SK-N-SH (cell line): Measurements from ENCODE around the gene PODN. TPM values are rescaled to one million over a fixed set of nuclear protein-coding genes. Genes with fewer than 3 reads are reported as not detected.

ENCODE experiments used
- CTCF ChIA-PET: fragments of 300-600, 350-600 bp; formaldehyde crosslinking; extraction: SDS; loops from one replicate; lab custom pipeline; 2021; lab: Yijun Ruan, JAX
- POLR2A ChIA-PET: fragments of 350-600 bp; sonication (Branson Sonifier 250); formaldehyde crosslinking; extraction: SDS; loops from one replicate; lab custom pipeline; 2020; ENCODE audit warnings: antibody characterized with exemption, inconsistent platforms; lab: Yijun Ruan, JAX
- DNase-seq: peaks from one replicate; pipeline ENCODE4 v3.0.0; 2012
- H2AFZ ChIP-seq: fragments of 200-600 bp; sonication (generic); 2 replicates; pipeline ENCODE4 v1.8.1; 2016; ENCODE audit warnings: antibody characterized with exemption, mild to moderate bottlenecking, low read depth
- H3F3A ChIP-seq: fragments of 200-600 bp; sonication (generic); replicated peaks from 2 replicates; pipeline ENCODE3; 2016; ENCODE audit warnings: antibody characterized with exemption, mild to moderate bottlenecking; ENCODE audit not compliant: insufficient read depth
- H3K27ac ChIP-seq, 2 experiments: fragments of 200-500 bp in 1 of 2; fragments of 200-600 bp in 1 of 2; sonication (Bioruptor generic) in 1 of 2; sonication (generic), shearing (Covaris generic) in 1 of 2; 2 replicates each; pipeline versions ENCODE4 v1.5.1 to v1.6.1; 2014 to 2016; ENCODE audit warnings: low read depth in 2 of 2, inconsistent platforms in 1 of 2, low read length in 1 of 2, mild to moderate bottlenecking in 1 of 2, mixed read lengths in 1 of 2
- H3K27me3 ChIP-seq: fragments of 200-600 bp; sonication (generic), shearing (Covaris generic); 2 replicates; pipeline ENCODE4 v1.6.1; 2016; ENCODE audit warnings: mixed run types; ENCODE audit not compliant: insufficient read depth
- H3K36me3 ChIP-seq, 2 experiments: fragments of 200-500 bp in 1 of 2; fragments of 200-600 bp in 1 of 2; sonication (Bioruptor generic) in 1 of 2; sonication (generic) in 1 of 2; replicated peaks in 1 of 2; 2 replicates each; pipeline versions ENCODE3 to v1.5.1; 2014 to 2016; ENCODE audit warnings: low read length in 1 of 2, mild to moderate bottlenecking in 1 of 2; ENCODE audit not compliant: insufficient read depth in 2 of 2, control insufficient read depth in 1 of 2
- H3K4me1 ChIP-seq, 2 experiments: fragments of 200-500 bp in 1 of 2; fragments of 200-600 bp in 1 of 2; sonication (Bioruptor generic) in 1 of 2; sonication (generic), shearing (Covaris generic) in 1 of 2; 2 replicates each; pipeline versions ENCODE4 v1.5.1 to v1.6.1; 2014 to 2016; ENCODE audit warnings: low read depth in 1 of 2, low read length in 1 of 2, mixed run types in 1 of 2; ENCODE audit not compliant: insufficient read depth in 2 of 2, control insufficient read depth in 1 of 2
- H3K4me2 ChIP-seq: fragments of 200-600 bp; sonication (generic), shearing (Covaris generic); 2 replicates; pipeline ENCODE4 v1.6.1; 2017; ENCODE audit warnings: mixed run types
- H3K4me3 ChIP-seq, 2 experiments: fragments of 200-500 bp in 1 of 2; fragments of 200-600 bp in 1 of 2; sonication (Bioruptor generic) in 1 of 2; sonication (generic), shearing (Covaris generic) in 1 of 2; 2 replicates each; pipeline versions ENCODE4 v1.5.1 to v1.8.1; 2014 to 2016; ENCODE audit warnings: low read depth in 2 of 2, inconsistent platforms in 1 of 2, low read length in 1 of 2, mild to moderate bottlenecking in 1 of 2, mixed read lengths in 1 of 2, moderate library complexity in 1 of 2
- H3K79me2 ChIP-seq: fragments of 200-600 bp; sonication (generic); 2 replicates; pipeline ENCODE4 v1.8.1; 2017; ENCODE audit warnings: mild to moderate bottlenecking; ENCODE audit not compliant: insufficient read depth
- H3K9ac ChIP-seq: fragments of 200-600 bp; sonication (generic); 2 replicates; pipeline ENCODE4 v1.6.1; 2017; ENCODE audit warnings: mixed run types
- H3K9me2 ChIP-seq: fragments of 200-600 bp; sonication (generic); 2 replicates; pipeline ENCODE4 v1.6.1; 2017; ENCODE audit warnings: mixed run types
- H3K9me3 ChIP-seq: fragments of 200-600 bp; sonication (generic); 2 replicates; pipeline ENCODE4 v1.6.1; 2017; ENCODE audit warnings: mixed run types, mild to moderate bottlenecking, moderate library complexity
- H4K20me1 ChIP-seq: fragments of 200-600 bp; sonication (generic); 2 replicates; pipeline ENCODE4 v1.6.1; 2017; ENCODE audit warnings: mild to moderate bottlenecking, mixed run types; ENCODE audit not compliant: insufficient read depth
- CHD2 ChIP-seq: fragments of 150-350 bp; IDR thresholded peaks from 2 replicates; pipeline ENCODE4 v1.6.1; 2018; ENCODE audit warnings: low read length; ENCODE audit not compliant: partially characterized antibody
- CTCF ChIP-seq: fragments of 200-600 bp; sonication (generic); IDR thresholded peaks from 2 replicates; pipeline ENCODE4 v1.6.1; 2017; ENCODE audit warnings: antibody characterized with exemption, mild to moderate bottlenecking, moderate library complexity
- ELF1 ChIP-seq: IDR thresholded peaks from 2 replicates; pipeline ENCODE4 v1.4.0; 2012
- EP300 ChIP-seq, 2 experiments: IDR thresholded peaks; 2 replicates each; pipeline versions ENCODE4 v1.4.0 to v1.6.1; 2012; ENCODE audit warnings: borderline replicate concordance in 1 of 2, low read depth in 1 of 2, low read length in 1 of 2
- FOSL2 ChIP-seq: IDR thresholded peaks from 2 replicates; pipeline ENCODE4 v1.4.0; 2012; ENCODE audit warnings: low read depth, mild to moderate bottlenecking, moderate library complexity, borderline replicate concordance
- GABPA ChIP-seq: IDR thresholded peaks from 2 replicates; pipeline ENCODE4 v1.4.0; 2012; ENCODE audit warnings: low read depth, mild to moderate bottlenecking
- IRF3 ChIP-seq: fragments of 150-350 bp; IDR thresholded peaks from 2 replicates; pipeline ENCODE4 v1.6.1; 2016; ENCODE audit warnings: mild to moderate bottlenecking, low read depth, low read length
- MEF2A ChIP-seq: IDR thresholded peaks from 2 replicates; pipeline ENCODE4 v1.4.0; 2012; ENCODE audit warnings: low read depth, borderline replicate concordance
- NFIC ChIP-seq: IDR thresholded peaks from 2 replicates; pipeline ENCODE4 v1.4.0; 2012; ENCODE audit warnings: borderline replicate concordance
- POLR2AphosphoS5 ChIP-seq: IDR thresholded peaks from 2 replicates; pipeline ENCODE4 v1.6.1; 2012; ENCODE audit warnings: low read depth, low read length
- RAD21 ChIP-seq: IDR thresholded peaks from 2 replicates; pipeline ENCODE4 v1.6.1; 2012; ENCODE audit warnings: mild to moderate bottlenecking, low read length
- REST ChIP-seq: IDR thresholded peaks from 2 replicates; pipeline ENCODE4 v1.6.1; 2012; ENCODE audit warnings: mild to moderate bottlenecking, low read depth, low read length, moderate library complexity
- SMC3 ChIP-seq: IDR thresholded peaks from 2 replicates; pipeline ENCODE4 v1.6.1; 2012; ENCODE audit warnings: low read depth, low read length, improper control_type of control experiment
- TCF12 ChIP-seq: IDR thresholded peaks from 2 replicates; pipeline ENCODE4 v1.4.0; 2012
- YY1 ChIP-seq: IDR thresholded peaks from 2 replicates; pipeline ENCODE4 v1.4.0; 2012; ENCODE audit warnings: low read depth, mild to moderate bottlenecking
- WGBS: methylation state at CpG from one replicate; pipeline ENCODE4 v1.1.6; 2017; ENCODE audit warnings: low lambda C conversion rate; 5-methylcytosine and 5-hydroxymethylcytosine counted together
- polyA plus RNA-seq, 3 experiments: library from polyadenylated mRNA; depleted of rRNA; stranded (reverse); fragments of >200 nt; gene quantifications; 2 replicates each; pipeline ENCODE4 v1.2.3, GENCODE V29; 2012
- TF ChIP-seq, protein P1 (sequence below): fragments of 150-350 bp; IDR thresholded peaks from 2 replicates; pipeline ENCODE4 v1.6.1; 2017; ENCODE audit warnings: antibody characterized with exemption, low read length, low read depth, borderline replicate concordance
- TF ChIP-seq, protein P2 (sequence below): IDR thresholded peaks from 2 replicates; pipeline ENCODE4 v1.4.0; 2012; ENCODE audit warnings: low read depth, borderline replicate concordance
- TF ChIP-seq, protein P3 (sequence below): IDR thresholded peaks from 2 replicates; pipeline ENCODE4 v1.4.0; 2012; ENCODE audit warnings: low read depth

PODN gene
- polyA plus RNA-seq, 1 of the 3 experiments (the other 2 are of a cell fraction) = 2.0 TPM

DNA sequence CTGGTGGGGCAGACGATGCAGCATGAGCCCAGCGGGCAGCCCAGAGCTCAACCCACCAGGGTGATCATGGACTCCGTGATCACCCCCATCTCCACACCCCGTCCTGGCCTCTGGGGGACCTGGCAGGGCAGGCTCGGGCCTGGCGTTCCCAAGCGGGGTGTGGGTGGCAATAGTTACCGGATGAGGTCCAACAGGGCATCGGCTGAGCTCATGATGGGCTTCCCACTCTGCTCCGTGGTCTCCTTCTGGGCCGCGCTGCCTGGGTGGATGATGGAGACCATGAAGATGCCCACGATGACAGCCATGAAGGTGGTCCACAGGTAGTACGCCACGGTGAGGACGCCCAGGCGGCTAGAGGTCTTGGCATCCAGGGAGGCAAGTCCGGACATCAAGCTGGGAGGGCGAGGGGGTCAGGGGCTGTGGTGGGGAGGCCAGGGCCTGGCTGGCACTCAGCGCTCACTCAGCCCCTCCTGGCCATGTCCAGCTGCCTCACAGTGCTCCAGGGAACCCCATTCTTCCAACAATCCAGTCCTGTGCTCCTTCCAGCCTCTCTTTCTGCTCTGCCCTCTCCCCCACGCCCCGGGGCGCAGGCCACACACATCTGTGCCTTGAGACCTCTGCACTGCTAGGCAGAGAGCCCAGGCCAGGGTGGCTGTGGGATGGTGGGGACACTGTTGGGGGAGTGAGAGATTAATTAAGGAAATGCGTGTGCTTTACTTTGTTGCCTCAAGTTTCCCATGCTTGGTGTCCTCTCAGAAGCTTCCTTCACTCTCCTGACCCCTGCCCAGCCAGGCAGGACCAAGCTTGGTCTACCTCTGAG lies 52.8 kb downstream of the PODN start:
- H3K79me2 ChIP-seq = no peaks in the 10 kb centered on the region
- CTCF ChIA-PET = interaction anchor here (1.2 to 1.8 kb wide), 5 partner anchors 10 to 67 kb away, joined by 3 to 7 read pairs (median 4); no protein-coding TSS in a partner anchor
- no peaks in the 10 kb centered on the region for H3F3A ChIP-seq
- no peak overlapping the region for H3K27ac ChIP-seq
- no peaks in the 10 kb centered on the region for H3K27me3 ChIP-seq
- H3K9me3 ChIP-seq = no peaks in the 10 kb centered on the region
- H3K4me3 ChIP-seq = no peak overlapping the region
- H3K36me3 ChIP-seq = no peaks in the 10 kb centered on the region
- no peak overlapping the region for H3K4me2 ChIP-seq
- no peaks in the 10 kb centered on the region for H4K20me1 ChIP-seq
- TF ChIP-seq CTCF = no peak
- no peak for TF ChIP-seq GABPA
- TF ChIP-seq YY1 = no peak
- TF ChIP-seq, protein P1, sequence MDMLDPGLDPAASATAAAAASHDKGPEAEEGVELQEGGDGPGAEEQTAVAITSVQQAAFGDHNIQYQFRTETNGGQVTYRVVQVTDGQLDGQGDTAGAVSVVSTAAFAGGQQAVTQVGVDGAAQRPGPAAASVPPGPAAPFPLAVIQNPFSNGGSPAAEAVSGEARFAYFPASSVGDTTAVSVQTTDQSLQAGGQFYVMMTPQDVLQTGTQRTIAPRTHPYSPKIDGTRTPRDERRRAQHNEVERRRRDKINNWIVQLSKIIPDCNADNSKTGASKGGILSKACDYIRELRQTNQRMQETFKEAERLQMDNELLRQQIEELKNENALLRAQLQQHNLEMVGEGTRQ = no peak
- TF ChIP-seq IRF3 = no peak
- TF ChIP-seq ELF1 = no peak
- no peak for TF ChIP-seq TCF12
- no peak for TF ChIP-seq POLR2AphosphoS5
- TF ChIP-seq, protein P2, sequence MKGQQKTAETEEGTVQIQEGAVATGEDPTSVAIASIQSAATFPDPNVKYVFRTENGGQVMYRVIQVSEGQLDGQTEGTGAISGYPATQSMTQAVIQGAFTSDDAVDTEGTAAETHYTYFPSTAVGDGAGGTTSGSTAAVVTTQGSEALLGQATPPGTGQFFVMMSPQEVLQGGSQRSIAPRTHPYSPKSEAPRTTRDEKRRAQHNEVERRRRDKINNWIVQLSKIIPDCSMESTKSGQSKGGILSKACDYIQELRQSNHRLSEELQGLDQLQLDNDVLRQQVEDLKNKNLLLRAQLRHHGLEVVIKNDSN = no peak
- no peak for TF ChIP-seq EP300 (IDR thresholded peaks at IDR 0.05; ENCODE audit: borderline replicate concordance in 1 of 2, low read depth in 1 of 2, low read length in 1 of 2)
- TF ChIP-seq, protein P3, sequence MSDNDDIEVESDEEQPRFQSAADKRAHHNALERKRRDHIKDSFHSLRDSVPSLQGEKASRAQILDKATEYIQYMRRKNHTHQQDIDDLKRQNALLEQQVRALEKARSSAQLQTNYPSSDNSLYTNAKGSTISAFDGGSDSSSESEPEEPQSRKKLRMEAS = no peak
- TF ChIP-seq REST = no peak
- no peak for TF ChIP-seq SMC3
- no peak for TF ChIP-seq MEF2A
- no peak for TF ChIP-seq NFIC
- no peak for TF ChIP-seq RAD21
- TF ChIP-seq FOSL2 = no peak
- TF ChIP-seq CHD2 = no peak
- TF ChIP-seq, all 33 proteins: peak for 0
- 96% methylated on average over 14 of the region's 24 CpGs for WGBS
- no peak for DNase-seq
- no peaks in the 10 kb centered on the region for H3K9me2 ChIP-seq
- H3K4me1 ChIP-seq = peaks cover 11 to 24% of the 10 kb centered on the region in 2 experiments; a peak in 3 of 4 replicates
- POLR2A ChIA-PET = no interaction called here
- H3K9ac ChIP-seq = no peak overlapping the region
- no peak overlapping the region for H2AFZ ChIP-seq
